GM23338 (cell line): Measurements from ENCODE around the gene SLC16A2.

Experiments used
- CREB1 ChIP-seq: fragments of 250-450 bp; sonication (Bioruptor Pico); IDR thresholded peaks from 2 replicates; pipeline ENCODE4 v1.5.0; 2020; ENCODE audit warnings: low read depth, mild to moderate bottlenecking, moderate library complexity
- CTCF ChIP-seq, 2 experiments: fragments of 200-600 bp in 1 of 2; sonication (generic) in 1 of 2; conservative IDR thresholded peaks; 2 replicates each; pipeline versions ENCODE4 v1.5.1 to v1.6.1; 2016 to 2017; ENCODE audit warnings: antibody characterized with exemption in 2 of 2, low read depth in 2 of 2, mild to moderate bottlenecking in 2 of 2, moderate library complexity in 1 of 2
- ETS1 ChIP-seq: IDR thresholded peaks from 2 replicates; pipeline ENCODE4 v1.6.1; 2016; ENCODE audit warnings: antibody characterized with exemption
- EZH2 ChIP-seq: fragments of 200-600 bp; sonication (generic); IDR thresholded peaks from one replicate; pipeline ENCODE4 v1.8.0; 2017; ENCODE audit warnings: antibody characterized with exemption, mild to moderate bottlenecking, low read depth; ENCODE audit not compliant: unreplicated experiment
- EZH2phosphoT487 ChIP-seq: fragments of 200-600 bp; sonication (generic); IDR thresholded peaks from one replicate; pipeline ENCODE4 v1.8.1; 2018; ENCODE audit warnings: antibody characterized with exemption; ENCODE audit not compliant: unreplicated experiment
- JUNB ChIP-seq: IDR thresholded peaks from one replicate; pipeline ENCODE4 v1.6.1; 2016; ENCODE audit warnings: antibody characterized with exemption; ENCODE audit not compliant: unreplicated experiment
- POLR2AphosphoS5 ChIP-seq: IDR thresholded peaks from 2 replicates; pipeline ENCODE4 v1.6.1; 2016; ENCODE audit warnings: antibody characterized with exemption, low read depth
- REST ChIP-seq: IDR thresholded peaks from one replicate; pipeline ENCODE4 v1.6.1; 2018; ENCODE audit warnings: antibody characterized with exemption; ENCODE audit not compliant: unreplicated experiment
- STAT1 ChIP-seq: IDR thresholded peaks from one replicate; pipeline ENCODE4 v1.6.1; 2016; ENCODE audit warnings: antibody characterized with exemption; ENCODE audit not compliant: unreplicated experiment
- ZNF331 ChIP-seq: fragments of 250-450 bp; sonication (Bioruptor Pico); IDR thresholded peaks from 2 replicates; pipeline ENCODE4 v1.5.0; 2020; ENCODE audit warnings: low read depth, mild to moderate bottlenecking, moderate library complexity
- ZNF462 ChIP-seq: fragments of 250-450 bp; sonication (Bioruptor Pico); IDR thresholded peaks from 2 replicates; pipeline ENCODE4 v1.5.0; 2020; ENCODE audit warnings: mild to moderate bottlenecking, moderate library complexity

- TF ChIP-seq REST = no peak
- TF ChIP-seq CTCF (conservative IDR thresholded peaks at IDR 0.05; ENCODE audit: low read depth in 2 of 2) = no peak
- TF ChIP-seq EZH2phosphoT487 = no peak
- no peak for TF ChIP-seq POLR2AphosphoS5
- no peak for TF ChIP-seq JUNB
- TF ChIP-seq EZH2 = no peak
- TF ChIP-seq CREB1 (CRISPR knock-in tag) = no peak
- no peak for TF ChIP-seq ZNF462
- TF ChIP-seq ZNF331 (CRISPR knock-in tag) = no peak
- no peak for TF ChIP-seq STAT1
- TF ChIP-seq ETS1 = no peak
Measured at GRCh38 chrX:74520896-74521295, 99.6 kb downstream of the SLC16A2 start.
